BJ (cell line): Measurements from ENCODE around the gene SAP30L. TPM values are rescaled to one million over a fixed set of nuclear protein-coding genes. Genes with fewer than 3 reads are reported as not detected.

ENCODE experiments used
- CTCF ChIA-PET: fragments of 350-600 bp; formaldehyde crosslinking; extraction: SDS; loops from one replicate; lab custom pipeline; 2021; ENCODE audit warnings: antibody characterized with exemption, inconsistent platforms; lab: Yijun Ruan, JAX
- POLR2A ChIA-PET: fragments of 300-600 bp; sonication (Branson Sonifier 250); formaldehyde crosslinking; extraction: SDS; loops from one replicate; lab custom pipeline; 2021; ENCODE audit warnings: antibody characterized with exemption; lab: Charles Lee
- DNase-seq: peaks from one replicate; pipeline ENCODE4 v3.0.0-alpha.2; 2011; ENCODE audit warnings: low read depth
- H3K27me3 ChIP-seq: 2 replicates; pipeline ENCODE4 v1.6.0; 2011; ENCODE audit warnings: low read length; ENCODE audit not compliant: control insufficient read depth, insufficient read depth
- H3K36me3 ChIP-seq: 2 replicates; pipeline ENCODE4 v1.5.1; 2011; ENCODE audit warnings: low read length; ENCODE audit not compliant: control insufficient read depth, insufficient read depth
- H3K4me3 ChIP-seq: 2 replicates; pipeline ENCODE4 v1.5.1; 2011; ENCODE audit warnings: low read depth, mild to moderate bottlenecking, control low read depth, low read length
- CTCF ChIP-seq: IDR thresholded peaks from 2 replicates; pipeline ENCODE4 v1.5.1; 2011; ENCODE audit warnings: low read depth, mild to moderate bottlenecking, control low read depth, inconsistent platforms, low read length, moderate library complexity; ENCODE audit not compliant: insufficient read depth
- polyA plus RNA-seq: library from polyadenylated mRNA; depleted of rRNA; stranded (reverse); fragments of >200 nt; gene quantifications from 2 replicates; pipeline ENCODE4 v1.2.3, GENCODE V29; 2011

SAP30L gene
- polyA plus RNA-seq, 1 experiment: 26.3 TPM

- POLR2A ChIA-PET: no interaction called here
- no peak for TF ChIP-seq CTCF
- Histone ChIP-seq H3K27me3 (peaks cover 77% of the 10 kb centered on the region), H3K36me3 (no peaks in the 10 kb centered on the region), H3K4me3 (no peak overlapping the region)
- DNase-seq: no peak
- CTCF ChIA-PET: interaction anchor here (1.0 to 1.9 kb wide), 2 partner anchors 8 to 29 kb away, joined by 3 to 7 read pairs; no protein-coding TSS in a partner anchor
Measured at GRCh38 chr5:154474396-154475334, 28.9 kb downstream of the SAP30L start.

- H3K36me3 ChIP-seq: no peaks in the 10 kb centered on the region
- no peak for DNase-seq
- H3K4me3 ChIP-seq: no peak overlapping the region
- CTCF ChIA-PET: interaction anchor here (0.6 to 1.9 kb wide), 6 partner anchors 9 to 146 kb away, joined by 3 to 7 read pairs (median 3); no protein-coding TSS in a partner anchor
- POLR2A ChIA-PET: no interaction called here
- no peak for TF ChIP-seq CTCF
- H3K27me3 ChIP-seq: peaks cover 83% of the 10 kb centered on the region
Measured at GRCh38 chr5:154475591-154476353, 30.0 kb downstream of the SAP30L start.

GRCh38 chr5:154476354-154477205 is 30.8 kb downstream of the SAP30L start:
- no peak overlapping the region for H3K4me3 ChIP-seq
- no peaks in the 10 kb centered on the region for H3K36me3 ChIP-seq
- H3K27me3 ChIP-seq: peaks cover 84% of the 10 kb centered on the region
- CTCF ChIA-PET: interaction anchor here (0.6 to 1.9 kb wide), 6 partner anchors 9 to 145 kb away, joined by 3 to 7 read pairs (median 3); no protein-coding TSS in a partner anchor
- TF ChIP-seq CTCF: no peak
- POLR2A ChIA-PET: no interaction called here
- DNase-seq: no peak

- H3K4me3 ChIP-seq: no peak overlapping the region
- no peaks in the 10 kb centered on the region for H3K36me3 ChIP-seq
- no peak for DNase-seq
- ChIA-PET POLR2A (no interaction called here), CTCF (interaction anchor here (1.9 kb wide), 1 partner anchor 9 kb away, joined by 8 read pairs; no protein-coding TSS in a partner anchor)
- TF ChIP-seq CTCF: no peak
- peaks cover 89% of the 10 kb centered on the region for H3K27me3 ChIP-seq
Measured at GRCh38 chr5:154477382-154478223, 31.8 kb downstream of the SAP30L start.
